ENCODE data around the gene GABBR1. TPM values are rescaled to one million over a fixed set of nuclear protein-coding genes. Genes with fewer than 3 reads are reported as not detected.

GABBR1 gene
- total RNA-seq, 4 donors from 2014 or later = 4.7 to 92.4 (median 16.9) TPM

DNA sequence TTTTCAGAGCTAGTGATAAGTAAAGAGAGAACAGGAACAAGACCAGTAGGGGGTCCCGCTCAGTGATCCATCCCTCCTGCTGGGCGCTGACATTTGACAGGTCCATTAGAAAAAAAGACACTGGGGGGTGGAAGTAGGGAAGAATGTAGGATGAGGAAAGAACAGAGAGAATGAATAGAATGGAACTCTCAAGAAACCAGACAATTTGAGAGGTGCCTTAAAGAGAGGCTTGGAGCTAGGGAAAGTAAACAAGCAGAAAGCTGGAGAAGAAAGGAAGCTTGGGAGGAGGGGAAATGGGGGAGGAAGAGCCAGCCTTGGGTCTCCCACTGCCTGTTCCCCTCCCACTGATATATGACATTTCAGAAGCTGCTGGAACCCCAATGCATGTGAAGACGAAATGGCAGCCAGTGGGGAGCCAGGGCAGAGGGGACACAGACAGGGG is 8.4 kb downstream of the GABBR1 start:
- no peak for DNase-seq
- Histone ChIP-seq H3K4me3 (no peak overlapping the region), H3K36me3 (peaks cover 0 to 10% (median 0%) of the 10 kb centered on the region in 3 donors), H3K4me1 (peaks cover 0 to 22% (median 4%) of the 10 kb centered on the region in 4 donors), H3K27me3 (peaks cover 0 to 6% of the 10 kb centered on the region in 2 donors), H3K9me3 (no peaks in the 10 kb centered on the region), H3K27ac (no peak overlapping the region)
- TF ChIP-seq, protein P1, sequence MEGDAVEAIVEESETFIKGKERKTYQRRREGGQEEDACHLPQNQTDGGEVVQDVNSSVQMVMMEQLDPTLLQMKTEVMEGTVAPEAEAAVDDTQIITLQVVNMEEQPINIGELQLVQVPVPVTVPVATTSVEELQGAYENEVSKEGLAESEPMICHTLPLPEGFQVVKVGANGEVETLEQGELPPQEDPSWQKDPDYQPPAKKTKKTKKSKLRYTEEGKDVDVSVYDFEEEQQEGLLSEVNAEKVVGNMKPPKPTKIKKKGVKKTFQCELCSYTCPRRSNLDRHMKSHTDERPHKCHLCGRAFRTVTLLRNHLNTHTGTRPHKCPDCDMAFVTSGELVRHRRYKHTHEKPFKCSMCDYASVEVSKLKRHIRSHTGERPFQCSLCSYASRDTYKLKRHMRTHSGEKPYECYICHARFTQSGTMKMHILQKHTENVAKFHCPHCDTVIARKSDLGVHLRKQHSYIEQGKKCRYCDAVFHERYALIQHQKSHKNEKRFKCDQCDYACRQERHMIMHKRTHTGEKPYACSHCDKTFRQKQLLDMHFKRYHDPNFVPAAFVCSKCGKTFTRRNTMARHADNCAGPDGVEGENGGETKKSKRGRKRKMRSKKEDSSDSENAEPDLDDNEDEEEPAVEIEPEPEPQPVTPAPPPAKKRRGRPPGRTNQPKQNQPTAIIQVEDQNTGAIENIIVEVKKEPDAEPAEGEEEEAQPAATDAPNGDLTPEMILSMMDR (IDR thresholded peaks at IDR 0.05) = no peak
- no peak for TF ChIP-seq POLR2A (IDR thresholded peaks at IDR 0.05)

DNA sequence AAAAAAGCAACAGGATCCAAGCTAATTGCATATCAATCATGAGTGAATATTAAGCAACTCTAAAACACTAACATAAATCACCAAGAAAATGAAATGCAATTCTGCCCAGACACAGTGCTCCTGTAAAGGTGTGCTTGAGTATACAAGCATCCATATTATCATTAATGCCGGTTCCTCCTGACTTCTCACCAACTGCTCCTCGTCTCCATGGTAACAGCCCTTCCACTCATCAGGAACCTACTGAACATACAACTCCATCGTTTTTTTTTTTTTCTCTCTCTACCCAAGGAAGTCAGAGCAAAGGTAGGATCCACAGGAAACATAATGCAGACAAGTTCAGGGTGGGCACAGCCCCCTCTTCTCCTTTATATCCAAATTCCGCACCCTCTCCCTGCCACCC is 12.4 kb downstream of the GABBR1 start:
- Histone ChIP-seq H3K27me3 (no peaks in the 10 kb centered on the region), H3K36me3 (peaks cover 0 to 12% (median 0%) of the 10 kb centered on the region in 3 donors), H3K4me3 (no peak overlapping the region), H3K9me3 (no peaks in the 10 kb centered on the region), H3K4me1 (no peaks in the 10 kb centered on the region), H3K27ac (no peak overlapping the region)
- TF ChIP-seq, protein P1 (IDR thresholded peaks at IDR 0.05) = no peak
- TF ChIP-seq POLR2A (IDR thresholded peaks at IDR 0.05) = no peak
- DNase-seq = no peak

DNA sequence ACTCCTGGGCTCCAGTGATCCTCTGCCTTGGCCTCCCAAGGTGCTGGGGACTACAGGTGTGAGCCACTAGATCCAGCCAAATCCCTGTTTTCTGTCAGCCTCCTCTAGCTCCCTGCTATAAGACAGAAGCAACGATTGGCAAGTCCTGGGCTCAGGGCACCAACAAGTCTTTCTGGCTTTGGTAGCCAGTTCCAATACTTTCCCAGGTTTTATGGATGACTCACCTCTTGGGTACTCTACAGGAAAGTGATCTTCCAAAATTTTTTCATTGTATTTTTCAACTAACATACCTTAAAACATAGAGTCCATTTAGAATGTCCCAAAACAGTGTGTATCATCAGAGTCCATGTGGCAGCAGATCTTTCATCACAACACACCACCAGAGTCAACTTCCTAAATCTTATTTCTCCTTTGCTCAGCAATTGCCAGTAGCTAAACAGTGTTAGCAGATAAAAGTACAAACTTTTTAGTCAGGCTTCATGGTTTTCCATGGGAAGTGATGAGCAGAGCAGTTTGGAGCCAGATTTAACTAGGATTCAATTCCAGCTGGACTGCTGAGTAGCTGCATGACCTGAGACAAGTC is 13.3 kb downstream of the GABBR1 start:
- no peak for DNase-seq
- no peak overlapping the region for H3K27ac ChIP-seq
- H3K4me1 ChIP-seq = no peaks in the 10 kb centered on the region
- peaks cover 0 to 12% (median 0%) of the 10 kb centered on the region in 3 donors for H3K36me3 ChIP-seq
- TF ChIP-seq POLR2A (IDR thresholded peaks at IDR 0.05) = no peak
- TF ChIP-seq, protein P1 (IDR thresholded peaks at IDR 0.05) = no peak
- no peak overlapping the region for H3K4me3 ChIP-seq
- H3K27me3 ChIP-seq = no peaks in the 10 kb centered on the region
- H3K9me3 ChIP-seq = no peaks in the 10 kb centered on the region

DNA sequence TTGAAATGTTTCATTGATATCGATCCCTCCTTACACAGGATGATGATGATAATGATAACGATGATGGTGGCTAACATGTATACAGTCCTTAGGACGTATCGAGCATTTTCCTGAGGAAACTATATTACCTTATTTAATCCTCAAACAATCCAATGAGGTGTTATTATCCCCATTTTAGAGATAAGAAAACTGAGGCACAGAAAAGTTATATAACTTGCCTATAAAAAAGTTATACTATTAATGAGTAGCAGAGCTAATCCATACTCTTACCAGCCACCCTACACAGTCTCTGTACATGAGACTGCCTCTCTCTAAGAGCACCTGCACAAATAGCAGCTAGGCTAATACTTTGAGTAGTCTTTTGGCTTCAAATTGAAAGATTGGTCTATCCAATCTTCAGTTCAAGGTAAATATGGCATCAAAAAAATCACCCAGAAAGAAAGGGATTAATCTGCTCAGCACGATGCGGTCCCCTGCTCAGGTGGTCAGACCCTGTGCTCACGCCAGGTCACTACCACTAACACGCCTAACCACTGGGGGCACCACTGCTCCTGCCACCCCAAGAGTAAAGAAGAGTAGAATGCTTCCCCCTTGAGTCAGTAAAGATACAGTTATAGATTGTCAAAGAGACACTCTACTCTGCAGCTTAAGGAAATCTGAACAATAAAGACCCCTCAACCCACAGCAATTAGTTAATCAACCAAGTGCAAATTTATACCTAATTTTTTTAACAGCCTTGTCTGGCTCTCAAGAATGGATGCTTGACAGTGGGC is 15.0 kb downstream of the GABBR1 start:
- DNase-seq = no peak
- TF ChIP-seq, protein P1 (IDR thresholded peaks at IDR 0.05) = no peak
- no peak for TF ChIP-seq POLR2A (IDR thresholded peaks at IDR 0.05)
- no peaks in the 10 kb centered on the region for H3K4me1 ChIP-seq
- no peak overlapping the region for H3K4me3 ChIP-seq
- no peaks in the 10 kb centered on the region for H3K9me3 ChIP-seq
- H3K27me3 ChIP-seq = no peaks in the 10 kb centered on the region
- peaks cover 0 to 19% (median 0%) of the 10 kb centered on the region in 3 donors for H3K36me3 ChIP-seq
- H3K27ac ChIP-seq = no peak overlapping the region

DNA sequence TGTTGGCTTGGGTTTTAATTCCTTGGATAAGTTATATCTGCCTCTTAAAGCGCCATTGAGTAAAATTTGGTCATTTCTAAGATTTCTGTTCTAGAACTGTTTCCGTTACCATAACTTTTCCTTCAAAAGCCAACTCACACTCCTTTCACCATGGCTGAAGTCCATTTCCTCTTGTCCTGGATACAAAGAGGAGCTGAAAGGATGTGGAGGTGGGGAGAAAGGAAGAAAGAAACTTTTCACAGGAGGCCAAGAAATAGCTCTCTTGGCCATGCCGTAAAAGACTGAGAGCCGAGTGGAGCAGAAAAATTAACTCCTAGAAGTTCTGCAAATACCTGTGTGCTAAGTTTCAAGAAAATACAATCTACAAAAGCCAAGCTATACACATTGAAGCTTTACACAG is 21.6 kb downstream of the GABBR1 start:
- Histone ChIP-seq H3K9me3 (no peaks in the 10 kb centered on the region), H3K27ac (no peak overlapping the region), H3K27me3 (no peaks in the 10 kb centered on the region), H3K4me1 (no peaks in the 10 kb centered on the region), H3K36me3 (peaks cover 0 to 15% (median 0%) of the 10 kb centered on the region in 3 donors), H3K4me3 (no peak overlapping the region)
- DNase-seq = no peak
- TF ChIP-seq POLR2A (IDR thresholded peaks at IDR 0.05) = no peak
- TF ChIP-seq, protein P1 (IDR thresholded peaks at IDR 0.05) = no peak
